ENCODE measurements around the gene SIL1. TPM values are rescaled to one million over a fixed set of nuclear protein-coding genes. Genes with fewer than 3 reads are reported as not detected.

SIL1 gene
- total RNA-seq, 2 donors from 2014 or later, result 17.2 to 20.2 TPM

GRCh38 chr5:139215107-139215975 is 17.2 kb upstream of the SIL1 start:
- Mint-ChIP-seq H3K27ac (no peak overlapping the region), H3K4me3 (no peak overlapping the region), H3K27me3 (ENCODE audit: insufficient read depth) (no peaks in the 10 kb centered on the region), H3K9me3 (peaks cover 27% of the 10 kb centered on the region), H3K4me1 (peaks cover 7% of the 10 kb centered on the region), H3K36me3 (ENCODE audit: low read depth) (no peaks in the 10 kb centered on the region)
- no peaks in the 10 kb centered on the region for H3K36me3 ChIP-seq (ENCODE audit: control insufficient read depth, insufficient read depth, low read length)
- H3K4me3 ChIP-seq (ENCODE audit: low read length), result no peak overlapping the region
- no peak for DNase-seq
- no peaks in the 10 kb centered on the region for H3K4me1 ChIP-seq (ENCODE audit: control insufficient read depth, insufficient read depth, low read length)
- 87 to 88% methylated on average over 11 to 14 of the region's 15 CpGs for WGBS, 2 experiments (ENCODE audit: insufficient coverage in 1 of 2, insufficient read length in 1 of 2)
- peaks cover 11% of the 10 kb centered on the region for H3K9me3 ChIP-seq (ENCODE audit: control insufficient read depth, low read length)
- no peak overlapping the region for H3K9ac ChIP-seq (ENCODE audit: extremely low read depth, low read length, poor library complexity, severe bottlenecking)
- no peaks in the 10 kb centered on the region for H3K27me3 ChIP-seq (ENCODE audit: control insufficient read depth, insufficient read depth, low read length, poor library complexity, severe bottlenecking)
- H3K27ac ChIP-seq (ENCODE audit: low read depth, low read length), result peak overlapping the region; percentile 44
- TF ChIP-seq CTCF (conservative IDR thresholded peaks at IDR 0.05), result no peak

GRCh38 chr5:139214646-139215045 is 16.5 kb upstream of the SIL1 start:
- WGBS, 2 experiments (ENCODE audit: insufficient coverage in 1 of 2, insufficient read length in 1 of 2), result 98% methylated on average over 2 of the region's 2 CpGs; no CpG with 5 or more reads in 1 of the 2 experiments
- H3K4me1 ChIP-seq (ENCODE audit: control insufficient read depth, insufficient read depth, low read length), result no peaks in the 10 kb centered on the region
- H3K4me3 ChIP-seq (ENCODE audit: low read length), result no peak overlapping the region
- H3K9me3 ChIP-seq (ENCODE audit: control insufficient read depth, low read length), result peaks cover 11% of the 10 kb centered on the region
- H3K36me3 ChIP-seq (ENCODE audit: control insufficient read depth, insufficient read depth, low read length), result no peaks in the 10 kb centered on the region
- H3K27ac Mint-ChIP-seq, result no peak overlapping the region
- DNase-seq, result no peak
- H3K9me3 Mint-ChIP-seq, result peaks cover 27% of the 10 kb centered on the region
- H3K4me1 Mint-ChIP-seq, result peaks cover 8% of the 10 kb centered on the region
- no peaks in the 10 kb centered on the region for H3K27me3 ChIP-seq (ENCODE audit: control insufficient read depth, insufficient read depth, low read length, poor library complexity, severe bottlenecking)
- no peak overlapping the region for H3K9ac ChIP-seq (ENCODE audit: extremely low read depth, low read length, poor library complexity, severe bottlenecking)
- TF ChIP-seq CTCF (conservative IDR thresholded peaks at IDR 0.05), result no peak
- no peak overlapping the region for H3K27ac ChIP-seq (ENCODE audit: low read depth, low read length)
- no peak overlapping the region for H3K4me3 Mint-ChIP-seq
- no peaks in the 10 kb centered on the region for H3K27me3 Mint-ChIP-seq (ENCODE audit: insufficient read depth)
- H3K36me3 Mint-ChIP-seq (ENCODE audit: low read depth), result no peaks in the 10 kb centered on the region

GRCh38 chr5:139212906-139213305 is 14.7 kb upstream of the SIL1 start:
- no peaks in the 10 kb centered on the region for H3K27me3 ChIP-seq (ENCODE audit: control insufficient read depth, insufficient read depth, low read length, poor library complexity, severe bottlenecking)
- peaks cover 14% of the 10 kb centered on the region for H3K9me3 Mint-ChIP-seq
- no peak overlapping the region for H3K9ac ChIP-seq (ENCODE audit: extremely low read depth, low read length, poor library complexity, severe bottlenecking)
- TF ChIP-seq CTCF (conservative IDR thresholded peaks at IDR 0.05), result no peak
- H3K36me3 Mint-ChIP-seq (ENCODE audit: low read depth), result no peaks in the 10 kb centered on the region
- H3K4me3 Mint-ChIP-seq, result no peak overlapping the region
- H3K27ac ChIP-seq (ENCODE audit: low read depth, low read length), result no peak overlapping the region
- H3K4me1 ChIP-seq (ENCODE audit: control insufficient read depth, insufficient read depth, low read length), result no peaks in the 10 kb centered on the region
- H3K27me3 Mint-ChIP-seq (ENCODE audit: insufficient read depth), result no peaks in the 10 kb centered on the region
- no peak overlapping the region for H3K27ac Mint-ChIP-seq
- H3K9me3 ChIP-seq (ENCODE audit: control insufficient read depth, low read length), result peaks cover 1% of the 10 kb centered on the region
- no peak for DNase-seq
- peaks cover 13% of the 10 kb centered on the region for H3K4me1 Mint-ChIP-seq
- no peaks in the 10 kb centered on the region for H3K36me3 ChIP-seq (ENCODE audit: control insufficient read depth, insufficient read depth, low read length)
- no peak overlapping the region for H3K4me3 ChIP-seq (ENCODE audit: low read length)
- WGBS, 2 experiments (ENCODE audit: insufficient coverage in 1 of 2, insufficient read length in 1 of 2), result 86 to 100% methylated on average over 2 of the region's 2 CpGs

Measured in endodermal cell (in vitro differentiated cells).